ENCODE data around the gene VPS35. TPM values are rescaled to one million over a fixed set of nuclear protein-coding genes. Genes with fewer than 3 reads are reported as not detected.
A peak's percentile ranks its signal among the peaks of the same experiment; 100 is the strongest.

The VPS35 gene
- total and polyA plus RNA-seq, 2 of the 13 experiments (the other 11 are each of a cell fraction or from before 2014, with no cell fraction given) = 30.7 to 136 TPM

GRCh38 chr16:46690281-46691178, 1.6 kb upstream of the VPS35 start (continued):
- TF ChIP-seq HCFC1 (IDR thresholded peaks at IDR 0.05; ENCODE audit: low read depth, low read length) (no peak), TARDBP (CRISPR knock-in tag; IDR thresholded peaks at IDR 0.05) (no peak), PLRG1 (conservative IDR thresholded peaks at IDR 0.05) (no peak), IKZF4 (CRISPR knock-in tag; IDR thresholded peaks at IDR 0.05; ENCODE audit: borderline replicate concordance, low read depth, not compliant biosample characterization) (peak; percentile 16), BRD4 (CRISPR knock-in tag; IDR thresholded peaks at IDR 0.05) (no peak), STAG1 (CRISPR knock-in tag; IDR thresholded peaks at IDR 0.05) (no peak), ZNF431 (CRISPR knock-in tag; IDR thresholded peaks at IDR 0.05; ENCODE audit: borderline replicate concordance, low read depth) (no peak), ZNF788 (CRISPR knock-in tag; IDR thresholded peaks at IDR 0.05; ENCODE audit: borderline replicate concordance) (no peak), ARNT2 (CRISPR knock-in tag; IDR thresholded peaks at IDR 0.05; ENCODE audit: low read depth) (no peak), ZNF354B (CRISPR knock-in tag; IDR thresholded peaks at IDR 0.05) (no peak), ZNF12 (CRISPR knock-in tag; IDR thresholded peaks at IDR 0.05) (0 out of 2 replicates have a peak, but pooled peaks have one; percentile 52), ZNF609 (CRISPR knock-in tag; IDR thresholded peaks at IDR 0.05; ENCODE audit: borderline replicate concordance) (no peak; the same call in 1 of the 2 replicates), MIER2 (CRISPR knock-in tag; IDR thresholded peaks at IDR 0.05) (peak; percentile 42; the same call in 1 of the 2 replicates), ZNF556 (CRISPR knock-in tag; IDR thresholded peaks at IDR 0.05; ENCODE audit: borderline replicate concordance) (no peak), SNAPC5 (CRISPR knock-in tag; IDR thresholded peaks at IDR 0.05; ENCODE audit: borderline replicate concordance) (0 out of 2 replicates have a peak, but pooled peaks have one; percentile 23), JUNB (CRISPR knock-in tag; IDR thresholded peaks at IDR 0.05; ENCODE audit: borderline replicate concordance) (no peak), ZBTB49 (CRISPR knock-in tag; IDR thresholded peaks at IDR 0.05; ENCODE audit: borderline replicate concordance) (no peak), KLF15 (CRISPR knock-in tag; IDR thresholded peaks at IDR 0.05; ENCODE audit: borderline replicate concordance) (no peak), HNF1B (CRISPR knock-in tag; IDR thresholded peaks at IDR 0.05) (no peak), EED (CRISPR knock-in tag; IDR thresholded peaks at IDR 0.05) (no peak)
